ENCODE data around the gene CATSPERZ.
A peak's percentile ranks its signal among the peaks of the same experiment; 100 is the strongest.
"Not testable (repeated sequence)": the region's sequence is repeated elsewhere in the genome, so short reads cannot be mapped to it uniquely, and the experiment has no call there.

The CATSPERZ gene

GRCh38 chr11:64321026-64321425 lies 20.9 kb downstream of the CATSPERZ start:
- DNase-seq (ENCODE audit: low spot score): no peak

- DNase-seq (ENCODE audit: low spot score): peak; percentile 54
These were observed 21.4 kb downstream of the CATSPERZ start for GRCh38 chr11:64321533-64321932.

DNA sequence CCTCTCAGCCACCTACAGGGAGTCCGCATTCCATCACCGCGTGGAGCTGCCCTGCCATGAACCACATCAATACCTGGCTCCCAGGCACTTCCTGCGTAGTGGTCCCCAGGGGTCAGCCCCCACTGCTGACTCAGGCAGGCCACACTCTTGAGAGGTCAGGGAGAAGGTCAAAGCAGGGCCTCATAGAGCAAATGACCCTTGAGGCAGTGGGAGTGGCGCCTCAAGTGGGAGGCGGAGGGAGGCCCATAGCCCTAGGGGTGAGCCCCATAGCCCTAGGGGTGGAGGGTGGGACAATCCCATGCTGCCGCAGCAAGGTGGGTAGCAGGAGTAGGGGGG lies 22.7 kb downstream of the CATSPERZ start:
- no peak for DNase-seq (ENCODE audit: low spot score)

GRCh38 chr11:64323373-64323772 lies 23.2 kb downstream of the CATSPERZ start:
- no peak for DNase-seq (ENCODE audit: low spot score)

GRCh38 chr11:64323984-64324383 lies 23.8 kb downstream of the CATSPERZ start:
- DNase-seq (ENCODE audit: low spot score): not testable (repeated sequence)

- DNase-seq (ENCODE audit: low spot score): no peak
These were observed 24.7 kb downstream of the CATSPERZ start for GRCh38 chr11:64324692-64325469.

- DNase-seq (ENCODE audit: low spot score): no peak
These were observed 27.2 kb downstream of the CATSPERZ start for GRCh38 chr11:64327375-64327774.

DNA sequence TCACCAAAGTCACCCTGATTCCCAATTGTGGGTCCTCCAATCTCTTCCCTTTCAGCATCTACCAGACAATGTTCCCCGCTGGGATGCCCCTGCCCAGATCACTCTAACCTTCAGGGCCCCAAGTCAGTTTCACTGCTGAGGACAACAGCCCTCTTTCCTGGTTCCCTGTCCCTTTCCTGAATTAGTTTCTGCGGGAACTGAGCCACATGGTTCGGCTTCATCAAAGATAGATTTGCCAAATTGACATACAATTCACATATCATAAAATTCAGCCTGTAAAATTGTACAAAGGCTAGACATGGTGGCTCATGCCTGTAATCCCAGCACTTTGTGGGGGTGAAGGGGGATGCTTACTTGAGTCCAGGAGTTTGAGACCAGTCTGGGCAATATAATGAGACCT lies 27.8 kb downstream of the CATSPERZ start:
- no peak for DNase-seq (ENCODE audit: low spot score)

- no peak for DNase-seq (ENCODE audit: low spot score)
These were observed 30.7 kb downstream of the CATSPERZ start for GRCh38 chr11:64330888-64331287.

DNA sequence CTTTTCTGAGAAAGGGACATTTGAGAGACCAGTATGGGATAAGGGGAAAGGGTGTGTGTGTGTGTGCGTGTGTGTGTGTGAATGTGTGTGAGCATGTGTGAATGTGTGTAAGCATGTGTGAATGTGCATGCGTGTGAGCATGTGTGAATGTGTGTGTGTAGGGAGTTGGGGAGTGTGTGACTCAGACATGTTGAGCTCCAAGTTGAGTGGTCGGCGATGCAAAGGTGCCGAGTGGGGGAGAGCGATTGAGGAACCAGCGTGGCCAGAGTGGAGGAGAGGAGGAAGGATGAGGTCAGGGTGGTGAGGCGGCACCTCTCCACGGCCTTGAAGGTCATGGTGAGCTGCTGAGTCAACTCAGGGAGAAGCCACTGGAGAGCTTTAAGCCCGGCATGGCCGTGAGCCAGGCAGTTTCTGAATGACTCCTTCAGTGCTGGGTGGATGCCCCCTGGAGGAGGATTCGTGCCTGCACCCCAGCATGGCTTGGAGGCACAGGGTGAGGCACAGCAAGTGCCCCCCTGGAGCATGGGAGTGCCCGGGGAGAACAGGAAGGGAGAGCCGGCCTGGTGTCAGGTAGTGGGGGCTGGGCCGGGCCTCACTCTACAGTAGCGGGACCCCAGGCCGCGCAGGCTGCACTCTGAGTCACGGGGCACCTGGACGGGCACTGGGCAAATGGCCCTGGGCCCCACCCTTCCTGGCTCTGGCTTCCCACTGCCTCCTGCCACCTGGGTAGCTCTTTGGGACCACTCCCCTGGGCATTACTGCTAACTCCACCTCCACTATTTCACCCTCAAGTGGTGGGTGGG lies 31.6 kb downstream of the CATSPERZ start:
- DNase-seq (ENCODE audit: low spot score): peak; percentile 98

DNA sequence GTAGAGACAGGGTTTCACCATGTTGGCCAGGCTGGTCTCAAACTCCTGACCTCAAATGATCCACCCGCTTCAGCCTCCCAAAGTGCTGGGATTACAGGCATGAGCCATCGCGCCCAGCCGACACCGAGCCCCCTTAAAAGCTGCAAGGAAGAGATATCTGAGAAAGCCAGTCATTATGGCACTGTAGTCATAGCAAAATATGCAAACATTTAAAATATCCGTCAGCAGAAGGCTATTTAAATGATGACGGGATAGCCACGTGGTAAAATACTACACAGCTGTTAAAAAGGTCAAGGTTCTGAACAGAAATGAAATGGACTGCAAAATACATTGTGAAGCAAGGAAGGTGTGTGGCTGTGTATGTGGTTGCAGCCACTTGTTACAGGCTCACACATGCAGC lies 33.4 kb downstream of the CATSPERZ start:
- DNase-seq (ENCODE audit: low spot score): peak; percentile 70

GRCh38 chr11:64334764-64335735 lies 34.9 kb downstream of the CATSPERZ start:
- peak; percentile 98 for DNase-seq (ENCODE audit: low spot score)

DNA sequence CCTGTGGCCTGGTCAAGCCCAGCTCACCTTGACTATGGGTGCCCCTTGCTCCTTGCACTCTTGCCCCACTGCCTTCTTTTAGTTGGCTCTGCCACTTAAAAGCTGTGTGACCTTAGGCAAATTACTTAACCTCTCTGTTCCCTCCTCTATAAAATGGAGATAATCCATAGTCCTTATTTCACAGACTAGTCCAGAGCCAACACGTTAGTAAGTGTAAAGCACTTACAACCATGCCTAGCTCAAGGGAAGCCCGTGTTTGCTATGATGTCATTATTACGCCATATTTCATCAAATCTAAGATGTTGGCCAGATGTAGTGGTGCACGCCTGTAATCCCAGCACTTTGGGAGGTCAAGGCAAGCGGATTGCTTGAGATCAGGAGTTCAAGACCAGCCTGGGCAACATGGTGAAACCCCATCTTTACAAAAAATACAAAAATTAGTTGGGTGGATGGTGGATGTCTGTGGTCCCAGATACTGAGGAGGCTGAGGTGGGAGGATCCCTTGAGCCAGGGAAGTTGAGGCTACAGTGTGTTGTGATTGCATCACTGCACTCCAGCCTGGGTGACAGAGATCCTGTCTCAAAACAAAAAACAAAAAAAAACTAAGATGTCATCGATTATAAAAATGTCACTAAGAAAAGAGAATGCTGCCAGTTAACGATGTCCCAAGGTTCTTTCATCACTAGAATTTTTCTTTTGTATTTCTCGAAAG lies 37.5 kb downstream of the CATSPERZ start:
- no peak for DNase-seq (ENCODE audit: low spot score)

DNA sequence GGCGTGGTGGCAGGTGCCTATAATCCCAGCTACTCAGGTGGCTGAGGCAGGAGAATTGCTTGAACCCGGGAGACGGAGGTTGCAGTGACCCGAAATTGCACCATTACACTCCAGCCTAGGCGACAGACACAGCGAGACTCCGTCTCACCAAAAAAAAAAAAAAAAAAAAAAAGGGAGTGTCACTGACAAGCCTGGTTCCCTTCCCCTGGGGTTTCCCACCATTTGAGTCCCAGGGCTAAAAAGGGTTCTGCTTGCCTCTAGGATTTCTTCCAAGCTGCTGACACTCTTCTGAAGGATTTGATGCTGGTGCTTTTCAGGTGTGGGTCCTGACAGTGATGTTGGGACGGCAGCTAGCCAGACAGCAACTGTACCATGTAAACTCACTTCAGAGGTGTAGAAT lies 38.6 kb downstream of the CATSPERZ start:
- DNase-seq (ENCODE audit: low spot score): no peak

- DNase-seq (ENCODE audit: low spot score): no peak
These were observed 39.1 kb downstream of the CATSPERZ start for GRCh38 chr11:64339286-64339685.

- no peak for DNase-seq (ENCODE audit: low spot score)
These were observed 39.7 kb downstream of the CATSPERZ start, which contains the start of gene CCDC88B for GRCh38 chr11:64339754-64340408. CCDC88B (plus strand) TSS chr11:64340204; CDS start chr11:64340267, 63 bp downstream.

- peak; percentile 63 for DNase-seq (ENCODE audit: low spot score)
These were observed 40.6 kb downstream of the CATSPERZ start for GRCh38 chr11:64340671-64341335.

DNA sequence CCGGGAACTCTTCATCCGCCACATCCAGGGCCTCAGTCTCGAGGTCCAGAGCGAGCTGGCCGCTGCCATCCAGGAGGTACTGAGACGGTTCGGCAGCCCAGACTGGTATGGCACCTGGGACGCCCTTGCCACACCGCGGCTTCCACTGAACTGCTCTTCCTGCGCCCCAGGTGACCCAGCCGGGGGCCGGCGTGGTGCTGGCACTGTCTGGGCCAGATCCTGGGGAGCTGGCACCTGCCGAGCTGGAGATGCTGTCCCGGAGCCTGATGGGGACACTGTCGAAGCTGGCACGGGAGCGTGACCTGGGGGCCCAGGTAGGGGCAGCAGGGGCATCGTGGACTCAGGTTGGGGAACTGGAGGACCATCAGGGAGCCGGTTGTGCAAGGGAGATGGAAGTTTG lies 41.3 kb downstream of the CATSPERZ start:
- DNase-seq (ENCODE audit: low spot score): no peak

GRCh38 chr11:64341851-64342791 lies 42.0 kb downstream of the CATSPERZ start:
- peak; percentile 93 for DNase-seq (ENCODE audit: low spot score)

Measured in hematopoietic multipotent progenitor cell treated with erythropoietin and hydrocortisone succinate and interleukin-3 and kit ligand, for 15 days (in vitro differentiated cells).